HepG2 (cell line): Measurements from ENCODE around the gene STX1B. TPM values are rescaled to one million over a fixed set of nuclear protein-coding genes. Genes with fewer than 3 reads are reported as not detected.

Experiments used
- ATAD3A ChIP-seq: sonication (generic); formaldehyde crosslinking; IDR thresholded peaks from 2 replicates; pipeline ENCODE4 v1.4.0; 2020; ENCODE audit warnings: missing genetic modification reagents
- GATA4 ChIP-seq: sonication (generic); IDR thresholded peaks from 2 replicates; pipeline ENCODE4 v1.6.1; 2016; ENCODE audit warnings: antibody characterized with exemption, low read depth, borderline replicate concordance
- GZF1 ChIP-seq: sonication (generic); formaldehyde crosslinking; IDR thresholded peaks from 2 replicates; pipeline ENCODE4 v1.5.1; 2020; ENCODE audit warnings: mild to moderate bottlenecking, missing genetic modification reagents
- JUND ChIP-seq: sonication (generic); formaldehyde crosslinking; IDR thresholded peaks from 2 replicates; pipeline ENCODE4 v1.8.0; 2022; ENCODE audit warnings: mild to moderate bottlenecking, missing genetic modification reagents
- KDM3A ChIP-seq: IDR thresholded peaks from 2 replicates; pipeline ENCODE4 v1.6.1; 2018; ENCODE audit warnings: low read depth, missing compliant biosample characterization
- MAFK ChIP-seq, 2 experiments: IDR thresholded peaks in 1 of 2; conservative IDR thresholded peaks in 1 of 2; 2 replicates each; pipeline ENCODE4 v1.6.1; 2011; ENCODE audit warnings: improper control_type of control experiment in 2 of 2, low read length in 2 of 2
- MED13 ChIP-seq: sonication (generic); formaldehyde crosslinking; IDR thresholded peaks from 2 replicates; pipeline ENCODE4 v1.5.0; 2020; ENCODE audit warnings: missing genetic modification reagents
- NRL ChIP-seq: sonication (generic); formaldehyde crosslinking; IDR thresholded peaks from 2 replicates; pipeline ENCODE4 v1.5.0; 2020; ENCODE audit warnings: missing genetic modification reagents, mild to moderate bottlenecking, moderate library complexity, borderline replicate concordance
- RAD21 ChIP-seq: fragments of 450-650 bp; formaldehyde crosslinking; IDR thresholded peaks from 2 replicates; pipeline ENCODE4 v1.5.0; 2020; ENCODE audit warnings: mild to moderate bottlenecking
- RBAK ChIP-seq: sonication (generic); formaldehyde crosslinking; IDR thresholded peaks from 2 replicates; pipeline ENCODE4 v1.5.1; 2020; ENCODE audit warnings: mild to moderate bottlenecking, missing genetic modification reagents
- REPIN1 ChIP-seq: sonication (generic); formaldehyde crosslinking; IDR thresholded peaks from 2 replicates; pipeline ENCODE4 v1.8.0; 2022; ENCODE audit warnings: missing genetic modification reagents, low read depth, mild to moderate bottlenecking, borderline replicate concordance
- SNAI1 ChIP-seq: sonication (generic); formaldehyde crosslinking; IDR thresholded peaks from 2 replicates; pipeline ENCODE4 v1.5.0; 2020; ENCODE audit warnings: mild to moderate bottlenecking, missing genetic modification reagents, borderline replicate concordance
- SP5 ChIP-seq: IDR thresholded peaks from 2 replicates; pipeline ENCODE4 v1.6.1; 2016; ENCODE audit warnings: low read depth, borderline replicate concordance
- ZNF3 ChIP-seq: IDR thresholded peaks from 2 replicates; pipeline ENCODE4 v1.7.0; 2017; ENCODE audit warnings: inconsistent platforms
- ZNF441 ChIP-seq: sonication (generic); formaldehyde crosslinking; IDR thresholded peaks from 2 replicates; pipeline ENCODE4 v1.7.0; 2021; ENCODE audit warnings: missing genetic modification reagents, borderline replicate concordance
- ZNF546 ChIP-seq: sonication (generic); formaldehyde crosslinking; conservative IDR thresholded peaks from 2 replicates; pipeline ENCODE4 v1.8.1; 2023; ENCODE audit warnings: mild to moderate bottlenecking, missing genetic modification reagents
- ZZZ3 ChIP-seq: sonication (generic); formaldehyde crosslinking; IDR thresholded peaks from 2 replicates; pipeline ENCODE4 v1.4.0; 2020; ENCODE audit warnings: missing genetic modification reagents, mild to moderate bottlenecking, borderline replicate concordance
- polyA plus RNA-seq, 8 experiments: library from polyadenylated mRNA; depleted of rRNA in 3 of 8; stranded (reverse) in 7 of 8; unstranded in 1 of 8; fragments of >200 nt; fragmentation: Illumina TruSeq in 4 of 8; extraction: Trizol in 4 of 8; gene quantifications; 2 replicates each; pipeline versions ENCODE4 v1.2.1 to v1.2.3, GENCODE V29; 2011 to 2016; ENCODE audit warnings: low read depth in 4 of 8, missing spikeins in 1 of 8, mixed read lengths in 1 of 8; ENCODE audit not compliant: insufficient read depth in 1 of 8
- total RNA-seq, 5 experiments: library from RNA; depleted of rRNA; stranded (reverse); fragments of >200 nt; fragmentation: Illumina TruSeq; extraction: Trizol; gene quantifications; 2 replicates each; pipeline ENCODE4 v1.2.3, GENCODE V29; 2016; ENCODE audit warnings: low read depth in 1 of 5
- TF ChIP-seq, protein P1 (sequence below): sonication (generic); formaldehyde crosslinking; IDR thresholded peaks from 2 replicates; pipeline ENCODE4 v1.4.0; 2020; ENCODE audit warnings: missing genetic modification reagents, low read depth, mild to moderate bottlenecking, borderline replicate concordance
- TF ChIP-seq, protein P2 (sequence below): IDR thresholded peaks from 2 replicates; pipeline ENCODE4 v1.6.1; 2016; ENCODE audit warnings: mild to moderate bottlenecking
- TF ChIP-seq, protein P3 (sequence below): sonication (generic); formaldehyde crosslinking; IDR thresholded peaks from 2 replicates; pipeline ENCODE4 v1.4.0; 2020; ENCODE audit warnings: missing genetic modification reagents
- TF ChIP-seq, protein P4 (sequence below): sonication (generic); formaldehyde crosslinking; IDR thresholded peaks from 2 replicates; pipeline ENCODE4 v1.4.0; 2020; ENCODE audit warnings: missing genetic modification reagents

The STX1B gene
- total and polyA plus RNA-seq, 2 of the 13 experiments (the other 11 are each of a cell fraction or from before 2014, with no cell fraction given) = 2.1 to 3.0 TPM

DNA sequence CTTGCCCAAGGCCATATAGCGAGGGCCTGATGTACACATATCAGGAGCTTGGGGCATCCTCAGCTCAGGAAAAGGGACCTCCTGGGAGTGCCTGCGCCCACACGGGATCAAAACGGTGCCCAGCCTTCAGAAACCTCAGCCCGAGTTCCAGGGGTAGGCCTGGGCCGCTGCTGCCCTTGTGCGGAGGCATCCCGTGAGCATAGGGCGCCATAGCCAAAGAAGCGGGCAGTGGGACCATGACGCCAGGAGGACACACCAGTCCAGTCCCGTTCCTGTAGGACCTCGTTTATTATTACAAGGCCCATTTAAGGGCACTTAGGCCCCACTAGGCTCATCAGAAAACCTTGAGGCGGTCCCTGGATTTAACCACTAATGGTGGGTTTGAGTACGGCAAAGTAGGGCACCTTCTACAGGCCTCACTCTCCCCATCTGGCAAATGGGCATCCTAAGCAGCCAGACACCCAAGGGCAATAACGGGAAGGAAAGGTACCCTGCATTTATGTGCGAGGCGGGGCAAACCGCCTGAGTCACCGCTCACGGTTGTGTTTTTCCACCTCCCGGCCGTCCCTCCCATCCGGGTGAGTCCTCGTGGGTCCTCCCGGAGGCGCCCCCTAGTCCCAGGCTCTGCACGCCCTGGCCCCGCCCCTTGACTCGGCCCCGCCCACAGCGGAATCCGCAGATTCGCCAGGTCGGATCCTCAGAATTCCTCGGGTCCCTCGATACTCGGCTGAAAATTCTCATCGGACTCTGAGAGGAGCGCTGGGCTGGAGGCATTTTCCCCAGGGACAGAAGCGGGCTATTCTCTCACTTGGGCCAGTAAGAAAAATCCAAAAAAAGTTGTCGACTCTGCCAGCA is 53.6 kb downstream of the STX1B start (continued):
- TF ChIP-seq ZZZ3 (CRISPR knock-in tag) (0 out of 2 replicates have a peak, but pooled peaks have one; percentile 19), MAFK (conservative IDR thresholded peaks at IDR 0.05 in 1 of 2, IDR thresholded peaks at IDR 0.05 in 1 of 2; ENCODE audit: low read length in 2 of 2) (peak in 1 of 2 experiments; percentile 35; a peak in 1 of 4 replicates), SP5 (CRISPR knock-in tag) (peak; percentile 81), REPIN1 (no peak; the same call in 1 of the 2 replicates), GZF1 (CRISPR knock-in tag) (no peak), SNAI1 (no peak), ZNF546 (CRISPR knock-in tag) (no peak), RBAK (CRISPR knock-in tag) (no peak), RAD21 (CRISPR knock-in tag) (0 out of 2 replicates have a peak, but pooled peaks have one; percentile 25), KDM3A (CRISPR knock-in tag) (no peak), ATAD3A (CRISPR knock-in tag) (no peak), ZNF441 (peak; percentile 14; the same call in 1 of the 2 replicates), GATA4 (no peak), MED13 (peak; percentile 51), JUND (CRISPR knock-in tag) (no peak), ZNF3 (CRISPR knock-in tag) (peak; percentile 67; the same call in 1 of the 2 replicates), NRL (CRISPR knock-in tag) (peak; percentile 7)
- TF ChIP-seq, protein P1, sequence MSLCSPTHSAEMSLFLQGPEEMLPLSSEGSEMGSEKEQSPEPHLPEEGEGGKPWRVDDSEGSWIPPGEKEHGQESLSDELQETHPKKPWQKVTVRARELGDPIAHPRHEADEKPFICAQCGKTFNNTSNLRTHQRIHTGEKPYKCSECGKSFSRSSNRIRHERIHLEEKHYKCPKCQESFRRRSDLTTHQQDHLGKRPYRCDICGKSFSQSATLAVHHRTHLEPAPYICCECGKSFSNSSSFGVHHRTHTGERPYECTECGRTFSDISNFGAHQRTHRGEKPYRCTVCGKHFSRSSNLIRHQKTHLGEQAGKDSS (CRISPR knock-in tag) = no peak
- TF ChIP-seq, protein P2, sequence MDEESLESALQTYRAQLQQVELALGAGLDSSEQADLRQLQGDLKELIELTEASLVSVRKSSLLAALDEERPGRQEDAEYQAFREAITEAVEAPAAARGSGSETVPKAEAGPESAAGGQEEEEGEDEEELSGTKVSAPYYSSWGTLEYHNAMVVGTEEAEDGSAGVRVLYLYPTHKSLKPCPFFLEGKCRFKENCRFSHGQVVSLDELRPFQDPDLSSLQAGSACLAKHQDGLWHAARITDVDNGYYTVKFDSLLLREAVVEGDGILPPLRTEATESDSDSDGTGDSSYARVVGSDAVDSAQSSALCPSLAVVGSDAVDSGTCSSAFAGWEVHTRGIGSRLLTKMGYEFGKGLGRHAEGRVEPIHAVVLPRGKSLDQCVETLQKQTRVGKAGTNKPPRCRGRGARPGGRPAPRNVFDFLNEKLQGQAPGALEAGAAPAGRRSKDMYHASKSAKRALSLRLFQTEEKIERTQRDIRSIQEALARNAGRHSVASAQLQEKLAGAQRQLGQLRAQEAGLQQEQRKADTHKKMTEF (CRISPR knock-in tag) = peak; percentile 81; the same call in 1 of the 2 replicates
- TF ChIP-seq, protein P3, sequence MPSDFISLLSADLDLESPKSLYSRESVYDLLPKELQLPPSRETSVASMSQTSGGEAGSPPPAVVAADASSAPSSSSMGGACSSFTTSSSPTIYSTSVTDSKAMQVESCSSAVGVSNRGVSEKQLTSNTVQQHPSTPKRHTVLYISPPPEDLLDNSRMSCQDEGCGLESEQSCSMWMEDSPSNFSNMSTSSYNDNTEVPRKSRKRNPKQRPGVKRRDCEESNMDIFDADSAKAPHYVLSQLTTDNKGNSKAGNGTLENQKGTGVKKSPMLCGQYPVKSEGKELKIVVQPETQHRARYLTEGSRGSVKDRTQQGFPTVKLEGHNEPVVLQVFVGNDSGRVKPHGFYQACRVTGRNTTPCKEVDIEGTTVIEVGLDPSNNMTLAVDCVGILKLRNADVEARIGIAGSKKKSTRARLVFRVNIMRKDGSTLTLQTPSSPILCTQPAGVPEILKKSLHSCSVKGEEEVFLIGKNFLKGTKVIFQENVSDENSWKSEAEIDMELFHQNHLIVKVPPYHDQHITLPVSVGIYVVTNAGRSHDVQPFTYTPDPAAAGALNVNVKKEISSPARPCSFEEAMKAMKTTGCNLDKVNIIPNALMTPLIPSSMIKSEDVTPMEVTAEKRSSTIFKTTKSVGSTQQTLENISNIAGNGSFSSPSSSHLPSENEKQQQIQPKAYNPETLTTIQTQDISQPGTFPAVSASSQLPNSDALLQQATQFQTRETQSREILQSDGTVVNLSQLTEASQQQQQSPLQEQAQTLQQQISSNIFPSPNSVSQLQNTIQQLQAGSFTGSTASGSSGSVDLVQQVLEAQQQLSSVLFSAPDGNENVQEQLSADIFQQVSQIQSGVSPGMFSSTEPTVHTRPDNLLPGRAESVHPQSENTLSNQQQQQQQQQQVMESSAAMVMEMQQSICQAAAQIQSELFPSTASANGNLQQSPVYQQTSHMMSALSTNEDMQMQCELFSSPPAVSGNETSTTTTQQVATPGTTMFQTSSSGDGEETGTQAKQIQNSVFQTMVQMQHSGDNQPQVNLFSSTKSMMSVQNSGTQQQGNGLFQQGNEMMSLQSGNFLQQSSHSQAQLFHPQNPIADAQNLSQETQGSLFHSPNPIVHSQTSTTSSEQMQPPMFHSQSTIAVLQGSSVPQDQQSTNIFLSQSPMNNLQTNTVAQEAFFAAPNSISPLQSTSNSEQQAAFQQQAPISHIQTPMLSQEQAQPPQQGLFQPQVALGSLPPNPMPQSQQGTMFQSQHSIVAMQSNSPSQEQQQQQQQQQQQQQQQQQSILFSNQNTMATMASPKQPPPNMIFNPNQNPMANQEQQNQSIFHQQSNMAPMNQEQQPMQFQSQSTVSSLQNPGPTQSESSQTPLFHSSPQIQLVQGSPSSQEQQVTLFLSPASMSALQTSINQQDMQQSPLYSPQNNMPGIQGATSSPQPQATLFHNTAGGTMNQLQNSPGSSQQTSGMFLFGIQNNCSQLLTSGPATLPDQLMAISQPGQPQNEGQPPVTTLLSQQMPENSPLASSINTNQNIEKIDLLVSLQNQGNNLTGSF = peak; percentile 85
- TF ChIP-seq, protein P4, sequence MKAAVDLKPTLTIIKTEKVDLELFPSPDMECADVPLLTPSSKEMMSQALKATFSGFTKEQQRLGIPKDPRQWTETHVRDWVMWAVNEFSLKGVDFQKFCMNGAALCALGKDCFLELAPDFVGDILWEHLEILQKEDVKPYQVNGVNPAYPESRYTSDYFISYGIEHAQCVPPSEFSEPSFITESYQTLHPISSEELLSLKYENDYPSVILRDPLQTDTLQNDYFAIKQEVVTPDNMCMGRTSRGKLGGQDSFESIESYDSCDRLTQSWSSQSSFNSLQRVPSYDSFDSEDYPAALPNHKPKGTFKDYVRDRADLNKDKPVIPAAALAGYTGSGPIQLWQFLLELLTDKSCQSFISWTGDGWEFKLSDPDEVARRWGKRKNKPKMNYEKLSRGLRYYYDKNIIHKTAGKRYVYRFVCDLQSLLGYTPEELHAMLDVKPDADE = peak; percentile 41; the same call in 1 of the 2 replicates
